Activated naive CD4-positive, alpha-beta T cell treated with anti-CD3 and anti-CD28 coated beads, Interleukin-2, amount 50 U/mL, for 24 hours (primary cell): ENCODE measurements around the gene ZNF556.
"Not testable (repeated sequence)": the region's sequence is repeated elsewhere in the genome, so short reads cannot be mapped to it uniquely, and the experiment has no call there.

Experiments
- H3K27ac Mint-ChIP-seq: one replicate; pipeline ENCODE4 v1.8.0; 2021; ENCODE audit warnings: mild to moderate bottlenecking, mixed read lengths
- H3K27me3 Mint-ChIP-seq: one replicate; pipeline ENCODE4 v1.8.0; 2021; ENCODE audit warnings: mixed read lengths
- H3K36me3 Mint-ChIP-seq: one replicate; pipeline ENCODE4 v1.8.0; 2021; ENCODE audit warnings: mixed read lengths
- H3K4me1 Mint-ChIP-seq: one replicate; pipeline ENCODE4 v1.8.0; 2021; ENCODE audit warnings: mixed read lengths
- H3K4me3 Mint-ChIP-seq: one replicate; pipeline ENCODE4 v1.8.0; 2021; ENCODE audit warnings: mild to moderate bottlenecking, mixed read lengths
- H3K9me3 Mint-ChIP-seq: one replicate; pipeline ENCODE4 v1.8.0; 2021; ENCODE audit warnings: mixed read lengths

Gene ZNF556

GRCh38 chr19:2846180-2846894, 20.8 kb upstream of the ZNF556 start:
- no peak overlapping the region for H3K27ac Mint-ChIP-seq
- no peaks in the 10 kb centered on the region for H3K27me3 Mint-ChIP-seq
- peaks cover 24% of the 10 kb centered on the region for H3K36me3 Mint-ChIP-seq
- no peaks in the 10 kb centered on the region for H3K9me3 Mint-ChIP-seq
- peaks cover 40% of the 10 kb centered on the region for H3K4me1 Mint-ChIP-seq
- no peak overlapping the region for H3K4me3 Mint-ChIP-seq

GRCh38 chr19:2847507-2847906, 19.6 kb upstream of the ZNF556 start:
- peaks cover 33% of the 10 kb centered on the region for H3K36me3 Mint-ChIP-seq
- H3K27ac Mint-ChIP-seq: no peak overlapping the region
- no peak overlapping the region for H3K4me3 Mint-ChIP-seq
- no peaks in the 10 kb centered on the region for H3K27me3 Mint-ChIP-seq
- H3K9me3 Mint-ChIP-seq: no peaks in the 10 kb centered on the region
- peaks cover 35% of the 10 kb centered on the region for H3K4me1 Mint-ChIP-seq

GRCh38 chr19:2848616-2849015, 18.5 kb upstream of the ZNF556 start:
- Mint-ChIP-seq H3K36me3 (peaks cover 44% of the 10 kb centered on the region), H3K4me3 (no peak overlapping the region), H3K27me3 (no peaks in the 10 kb centered on the region), H3K9me3 (peaks cover 4% of the 10 kb centered on the region), H3K27ac (no peak overlapping the region), H3K4me1 (peaks cover 28% of the 10 kb centered on the region)

- Mint-ChIP-seq H3K4me3 (peak overlapping the region; percentile 49), H3K9me3 (peaks cover 17% of the 10 kb centered on the region), H3K27me3 (no peaks in the 10 kb centered on the region), H3K27ac (peak overlapping the region; percentile 41), H3K36me3 (peaks cover 53% of the 10 kb centered on the region), H3K4me1 (peaks cover 32% of the 10 kb centered on the region)
Observed at GRCh38 chr19:2850256-2850925, 16.7 kb upstream of the ZNF556 start.

GRCh38 chr19:2852598-2852997, 14.5 kb upstream of the ZNF556 start:
- H3K36me3 Mint-ChIP-seq: peaks cover 45% of the 10 kb centered on the region
- peaks cover 17% of the 10 kb centered on the region for H3K9me3 Mint-ChIP-seq
- no peak overlapping the region for H3K4me3 Mint-ChIP-seq
- no peak overlapping the region for H3K27ac Mint-ChIP-seq
- peaks cover 35% of the 10 kb centered on the region for H3K4me1 Mint-ChIP-seq
- H3K27me3 Mint-ChIP-seq: no peaks in the 10 kb centered on the region

GRCh38 chr19:2853015-2853606, 14.0 kb upstream of the ZNF556 start:
- Mint-ChIP-seq H3K27ac (no peak overlapping the region), H3K9me3 (peaks cover 17% of the 10 kb centered on the region), H3K27me3 (no peaks in the 10 kb centered on the region), H3K36me3 (peaks cover 44% of the 10 kb centered on the region), H3K4me1 (peaks cover 40% of the 10 kb centered on the region), H3K4me3 (no peak overlapping the region)

GRCh38 chr19:2854849-2855248, 12.3 kb upstream of the ZNF556 start:
- peaks cover 17% of the 10 kb centered on the region for H3K9me3 Mint-ChIP-seq
- H3K27me3 Mint-ChIP-seq: no peaks in the 10 kb centered on the region
- H3K4me1 Mint-ChIP-seq: peaks cover 42% of the 10 kb centered on the region
- H3K36me3 Mint-ChIP-seq: peaks cover 44% of the 10 kb centered on the region
- no peak overlapping the region for H3K27ac Mint-ChIP-seq
- H3K4me3 Mint-ChIP-seq: no peak overlapping the region

- Mint-ChIP-seq H3K27me3 (no peaks in the 10 kb centered on the region), H3K9me3 (peaks cover 17% of the 10 kb centered on the region), H3K4me1 (peaks cover 32% of the 10 kb centered on the region), H3K36me3 (peaks cover 34% of the 10 kb centered on the region), H3K4me3 (peak overlapping the region; percentile 65), H3K27ac (peak overlapping the region; percentile 87)
Observed at GRCh38 chr19:2856457-2857050, 10.6 kb upstream of the ZNF556 start.

GRCh38 chr19:2858864-2859263, 8.3 kb upstream of the ZNF556 start:
- Mint-ChIP-seq H3K9me3 (peaks cover 10% of the 10 kb centered on the region), H3K4me1 (peaks cover 32% of the 10 kb centered on the region), H3K27ac (no peak overlapping the region), H3K27me3 (no peaks in the 10 kb centered on the region), H3K36me3 (peaks cover 13% of the 10 kb centered on the region), H3K4me3 (no peak overlapping the region)

GRCh38 chr19:2863816-2864215, 3.3 kb upstream of the ZNF556 start:
- no peaks in the 10 kb centered on the region for H3K27me3 Mint-ChIP-seq
- no peaks in the 10 kb centered on the region for H3K4me1 Mint-ChIP-seq
- no peak overlapping the region for H3K4me3 Mint-ChIP-seq
- no peaks in the 10 kb centered on the region for H3K9me3 Mint-ChIP-seq
- no peak overlapping the region for H3K27ac Mint-ChIP-seq
- peaks cover 1% of the 10 kb centered on the region for H3K36me3 Mint-ChIP-seq

GRCh38 chr19:2865334-2866100, 1.6 kb upstream of the ZNF556 start:
- Mint-ChIP-seq H3K27me3 (no peaks in the 10 kb centered on the region), H3K9me3 (no peaks in the 10 kb centered on the region), H3K4me3 (no peak overlapping the region), H3K36me3 (peaks cover 1% of the 10 kb centered on the region), H3K27ac (no peak overlapping the region), H3K4me1 (no peaks in the 10 kb centered on the region)

- H3K4me1 Mint-ChIP-seq: peaks cover 3% of the 10 kb centered on the region
- H3K4me3 Mint-ChIP-seq: no peak overlapping the region
- no peaks in the 10 kb centered on the region for H3K9me3 Mint-ChIP-seq
- H3K36me3 Mint-ChIP-seq: peaks cover 1% of the 10 kb centered on the region
- H3K27ac Mint-ChIP-seq: no peak overlapping the region
- no peaks in the 10 kb centered on the region for H3K27me3 Mint-ChIP-seq
Observed at GRCh38 chr19:2866495-2867024, 575 bp upstream of the ZNF556 start.

- H3K9me3 Mint-ChIP-seq: no peaks in the 10 kb centered on the region
- no peak overlapping the region for H3K4me3 Mint-ChIP-seq
- no peaks in the 10 kb centered on the region for H3K36me3 Mint-ChIP-seq
- H3K27me3 Mint-ChIP-seq: no peaks in the 10 kb centered on the region
- no peak overlapping the region for H3K27ac Mint-ChIP-seq
- H3K4me1 Mint-ChIP-seq: peaks cover 6% of the 10 kb centered on the region
Observed at GRCh38 chr19:2869618-2870017, 2.5 kb downstream of the ZNF556 start.

GRCh38 chr19:2872175-2872574, 5.0 kb downstream of the ZNF556 start:
- H3K36me3 Mint-ChIP-seq, H3K9me3 Mint-ChIP-seq, H3K4me1 Mint-ChIP-seq, H3K4me3 Mint-ChIP-seq, H3K27ac Mint-ChIP-seq, H3K27me3 Mint-ChIP-seq: not testable (repeated sequence)
